Ovary (tissue), 3 donors: ENCODE data around the gene PSMG1.
"Not testable (repeated sequence)": the region's sequence is repeated elsewhere in the genome, so short reads cannot be mapped to it uniquely, and the experiment has no call there.

Source experiments
- CTCF ChIP-seq, 3 donors: fragments of 450-650 bp in 2 of 3; fragments of 200-600 bp in 1 of 3; IDR thresholded peaks; one replicate each; pipeline versions ENCODE4 v1.5.1 to v1.8.0; 2016 to 2022; ENCODE audit warnings: antibody characterized with exemption in 3 of 3, mild to moderate bottlenecking in 1 of 3
- POLR2A ChIP-seq: fragments of 450-650 bp; IDR thresholded peaks from one replicate; pipeline ENCODE4 v1.6.1; 2017; ENCODE audit warnings: antibody characterized with exemption, mild to moderate bottlenecking, moderate library complexity
- donor health status: DM: no; HTN: no; CAD: no.

GRCh38 chr21:39136138-39136537 is 47.1 kb downstream of the PSMG1 start:
- TF ChIP-seq CTCF (IDR thresholded peaks at IDR 0.05); POLR2A: not testable (repeated sequence)
